GM12864 (cell line): ENCODE measurements around the gene TBCK.

ENCODE experiments used
- DNase-seq: peaks from one replicate; pipeline ENCODE4 v3.0.0-alpha.2; 2011; ENCODE audit warnings: low read depth
- H3K4me3 ChIP-seq: 2 replicates; pipeline ENCODE4 v1.5.1; 2011; ENCODE audit warnings: mild to moderate bottlenecking, low read depth, low read length, control low read depth
- CTCF ChIP-seq: IDR thresholded peaks from 2 replicates; pipeline ENCODE4 v1.5.1; 2011; ENCODE audit warnings: low read depth, mild to moderate bottlenecking, moderate library complexity, low read length, control low read depth, inconsistent platforms; ENCODE audit errors: missing control alignments

The TBCK gene

GRCh38 chr4:106315968-106316772 lies at the start of gene TBCK, which contains the start of gene AIMP1:
TBCK (minus strand) TSS chr4:106316209; CDS start chr4:106308960, 7,249 bp downstream.
AIMP1 (plus strand) TSS chr4:106316550; CDS start chr4:106325010, 8,460 bp downstream.
- peak; percentile 80 for DNase-seq
- TF ChIP-seq CTCF = no peak
- peak within 1 kb of the TSS; percentile 68 for H3K4me3 ChIP-seq

DNA sequence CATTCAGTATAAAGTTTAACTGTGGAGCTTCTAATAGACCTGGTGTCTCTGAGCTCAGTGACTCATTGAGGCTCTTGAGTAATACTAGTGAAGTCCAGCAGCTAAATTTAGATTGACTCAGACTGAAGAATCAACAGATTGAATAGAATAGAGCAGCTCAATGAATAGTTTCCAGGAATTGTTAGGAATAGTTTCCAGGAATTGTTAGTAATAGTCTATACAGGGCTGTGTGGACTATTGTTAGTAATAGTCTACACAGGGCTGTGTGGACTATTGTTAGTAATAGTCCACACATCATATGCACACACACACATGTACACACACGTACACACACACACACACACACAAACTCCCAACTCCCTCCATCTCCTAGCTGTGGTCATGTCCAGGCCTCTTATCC lies 49.6 kb upstream of the TBCK start:
- no peak for DNase-seq
- no peak overlapping the region for H3K4me3 ChIP-seq
- no peak for TF ChIP-seq CTCF

- TF ChIP-seq CTCF = no peak
- H3K4me3 ChIP-seq = no peak overlapping the region
- DNase-seq = no peak
Observed at GRCh38 chr4:106364282-106364681, 48.3 kb upstream of the TBCK start.

DNA sequence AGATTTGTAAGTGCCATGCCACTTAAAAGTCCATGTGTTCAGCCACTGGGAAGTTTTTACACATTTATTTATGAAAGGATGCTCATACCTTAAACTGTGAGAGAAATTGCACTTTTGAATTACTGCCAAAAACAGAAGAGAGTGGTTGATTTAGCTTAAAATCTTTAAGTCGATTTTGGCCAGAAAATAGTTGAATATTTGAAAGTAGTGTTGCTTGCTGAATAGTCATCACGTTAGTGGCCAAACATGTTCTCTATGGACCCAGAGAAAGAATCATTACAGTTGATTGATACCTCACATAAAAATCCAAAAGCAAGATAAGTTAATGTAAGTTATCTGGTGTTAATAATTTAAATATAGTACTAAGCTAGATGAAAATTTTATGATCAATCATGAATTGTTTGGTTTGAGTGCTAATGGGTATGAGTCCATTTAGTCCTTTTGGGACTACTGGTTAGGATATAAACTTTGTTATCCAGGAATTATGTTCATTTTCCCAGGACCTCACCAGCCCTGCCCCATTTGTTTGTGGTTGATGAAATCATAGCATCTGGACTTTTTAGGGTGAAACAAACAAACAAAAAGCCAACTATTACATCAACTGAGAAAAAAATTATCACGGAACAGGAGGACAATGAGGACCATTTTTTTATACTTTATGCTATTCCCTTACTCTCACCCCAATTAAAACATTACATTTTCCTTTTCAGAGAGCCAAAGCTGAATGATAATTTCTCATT lies 46.2 kb upstream of the TBCK start:
- no peak for TF ChIP-seq CTCF
- no peak for DNase-seq

DNA sequence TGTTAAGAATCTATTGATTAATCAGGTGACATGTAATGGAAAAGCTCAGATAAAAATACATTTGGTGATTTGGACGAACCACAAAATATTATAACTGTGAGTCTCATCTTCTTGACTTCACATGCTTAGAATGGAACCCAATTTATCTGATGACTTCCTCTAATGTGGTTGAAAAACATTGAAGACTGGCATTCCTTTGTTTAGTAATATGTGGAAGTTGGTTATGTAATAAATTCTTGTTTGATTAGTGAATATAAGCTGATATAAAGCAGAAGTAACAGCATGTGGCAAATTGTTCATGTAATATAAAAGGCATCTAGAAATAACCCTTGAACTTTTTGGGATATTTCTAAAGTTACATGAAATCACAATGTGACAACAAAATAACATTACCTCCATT lies 42.9 kb upstream of the TBCK start:
- no peak for DNase-seq
- no peak for TF ChIP-seq CTCF
- no peak overlapping the region for H3K4me3 ChIP-seq

More for the DNA sequence above, 46.2 kb upstream of the TBCK start:
- H3K4me3 ChIP-seq = no peak overlapping the region

- H3K4me3 ChIP-seq = no peak overlapping the region
- TF ChIP-seq CTCF = no peak
- DNase-seq = no peak
Observed at GRCh38 chr4:106355193-106355592, 39.2 kb upstream of the TBCK start.
